ENCODE data around the gene CFAP73. TPM values are rescaled to one million over a fixed set of nuclear protein-coding genes. Genes with fewer than 3 reads are reported as not detected.
A peak's percentile ranks its signal among the peaks of the same experiment; 100 is the strongest.

Gene CFAP73
- total and polyA plus RNA-seq, 2 of the 8 experiments (the other 6 are each of a cell fraction or from before 2014, with no cell fraction given): 0.45 to 0.56 TPM

DNA sequence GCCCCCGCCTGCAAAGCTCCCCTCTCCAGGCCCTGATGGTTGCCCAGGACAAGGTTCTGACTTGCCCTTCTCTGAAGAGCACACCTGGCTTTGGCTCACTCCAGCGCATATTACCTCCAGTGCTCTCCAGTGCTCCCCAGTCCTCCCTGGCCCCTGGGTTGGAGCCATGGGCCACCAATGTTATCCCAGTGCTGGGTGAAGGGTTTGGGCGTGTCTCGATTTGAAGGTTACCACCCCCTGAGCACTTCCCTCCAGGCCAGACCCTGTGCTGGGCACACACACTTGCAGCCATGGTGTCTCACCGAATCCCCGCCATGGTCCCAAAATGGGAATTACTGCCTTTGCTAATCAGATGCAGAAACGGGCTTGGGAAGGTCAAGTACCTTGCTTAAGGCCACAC, 47.1 kb downstream of the CFAP73 start:
- no peak overlapping the region for H2AFZ ChIP-seq (ENCODE audit: low read length)
- no peaks in the 10 kb centered on the region for H4K20me1 ChIP-seq (replicated peaks in 1 of 2; ENCODE audit: control insufficient read depth in 1 of 2, insufficient read depth in 2 of 2, low read length in 2 of 2)
- H3K9ac ChIP-seq (replicated peaks in 1 of 4; ENCODE audit: extremely low read depth in 1 of 4, low read depth in 3 of 4, low read length in 3 of 4): no peak overlapping the region
- no peak overlapping the region for H2BK120ac ChIP-seq (replicated peaks; ENCODE audit: low read depth, low read length)
- no peak overlapping the region for H3K4me2 ChIP-seq (ENCODE audit: insufficient read depth in 1 of 2, low read depth in 2 of 2, low read length in 2 of 2)
- no peak overlapping the region for H2BK5ac ChIP-seq (ENCODE audit: low read depth, low read length)
- H3K4me1 ChIP-seq (replicated peaks in 1 of 4; ENCODE audit: control insufficient read depth in 3 of 4, insufficient read depth in 4 of 4, low read length in 3 of 4): peaks cover 0 to 5% (median 0%) of the 10 kb centered on the region in 4 experiments; a peak in 2 of 7 replicates
- H3K18ac ChIP-seq (ENCODE audit: extremely low read depth, low read length): peak overlapping the region; percentile 7
- ChIA-PET CTCF (ENCODE audit: partially characterized antibody) (interaction anchor here (0.9 to 1.9 kb wide), 13 partner anchors 11 to 229 kb away, joined by 3 to 10 read pairs (median 3); no protein-coding TSS in a partner anchor), POLR2A (ENCODE audit: partially characterized antibody) (interaction anchor here (0.9 to 3.5 kb wide), 5 partner anchors 11 to 25 kb away, joined by 3 to 30 read pairs (median 5); partner anchors contain the start of genes DDX54, RITA1 and TPCN1)
- H3K23me2 ChIP-seq (ENCODE audit: low read depth, low read length): no peaks in the 10 kb centered on the region
- 73% methylated on average over 7 of the region's 7 CpGs; no CpG with 5 or more reads in 1 of the 2 experiments for WGBS, 2 experiments (ENCODE audit: extremely low coverage in 1 of 2, insufficient coverage in 1 of 2, insufficient read length in 1 of 2, insufficient replicate concordance in 2 of 2, low coverage in 1 of 2, low lambda C conversion rate in 2 of 2, missing lambda C conversion rate in 1 of 2)
- H2BK12ac ChIP-seq (ENCODE audit: low read depth, low read length): 0 out of 2 replicates have a peak overlapping the region, but pooled peaks have one; percentile 60
- H4K5ac ChIP-seq (ENCODE audit: insufficient read length, low read depth, low read length): no peak overlapping the region
- H2BK15ac ChIP-seq (ENCODE audit: low read length): no peak overlapping the region
- H3K36me3 ChIP-seq (ENCODE audit: control insufficient read depth in 2 of 4, insufficient read depth in 4 of 4, low read length in 3 of 4): peaks cover 0 to 6% (median 2%) of the 10 kb centered on the region in 4 experiments; a peak in 3 of 8 replicates
- H3K79me1 ChIP-seq (ENCODE audit: low read depth, low read length): no peaks in the 10 kb centered on the region
- H4K8ac ChIP-seq (ENCODE audit: extremely low read depth, insufficient read depth, low read length): no peak overlapping the region
- no peak overlapping the region for H3K4ac ChIP-seq (replicated peaks; ENCODE audit: insufficient read length, low read depth, low read length)
- H3K14ac ChIP-seq (ENCODE audit: insufficient read length): no peak overlapping the region
- H3K9me3 ChIP-seq (ENCODE audit: insufficient read depth in 2 of 2, low read depth in 1 of 2, low read length in 1 of 2): no peaks in the 10 kb centered on the region
- DNase-seq (ENCODE audit: low read depth in 1 of 2, low spot score in 2 of 2): no peak
- no peak overlapping the region for H3K27ac ChIP-seq (ENCODE audit: low read depth, low read length)
- no peak overlapping the region for H3K4me3 ChIP-seq (ENCODE audit: extremely low read depth in 1 of 4, insufficient read depth in 2 of 4, low read depth in 3 of 4, low read length in 4 of 4)
- no peak overlapping the region for H2BK20ac ChIP-seq (ENCODE audit: low read length)
- H3K23ac ChIP-seq (ENCODE audit: insufficient read length): no peak overlapping the region
- H3K27me3 ChIP-seq (replicated peaks in 1 of 4; ENCODE audit: control insufficient read depth in 3 of 4, extremely low read depth in 1 of 4, insufficient read depth in 3 of 4, low read length in 3 of 4): no peaks in the 10 kb centered on the region
- H3K79me2 ChIP-seq (ENCODE audit: control insufficient read depth in 1 of 2, insufficient read depth in 2 of 2, low read length in 2 of 2): no peaks in the 10 kb centered on the region
- no peak overlapping the region for H2AK5ac ChIP-seq (ENCODE audit: low read depth, low read length)
- TF ChIP-seq SIN3A (conservative IDR thresholded peaks at IDR 0.05 in 1 of 2, IDR thresholded peaks at IDR 0.05 in 1 of 2; ENCODE audit: low read depth in 1 of 2, low read length in 2 of 2): no peak
- no peak for TF ChIP-seq CBX5 (IDR thresholded peaks at IDR 0.05; ENCODE audit: low read depth, low read length)
- TF ChIP-seq NANOG (IDR thresholded peaks at IDR 0.05; ENCODE audit: insufficient read depth, low read depth, low read length, poor library complexity, severe bottlenecking): no peak
- no peak for TF ChIP-seq RFX5 (IDR thresholded peaks at IDR 0.05; ENCODE audit: borderline replicate concordance, low read depth, low read length)
- TF ChIP-seq CREB1 (IDR thresholded peaks at IDR 0.05): no peak
- no peak overlapping the region for H4K91ac ChIP-seq (replicated peaks; ENCODE audit: insufficient read length, low read length)
- FAIRE-seq: no peak
- H3K56ac ChIP-seq (replicated peaks; ENCODE audit: insufficient read length, low read depth, low read length): no peak overlapping the region

Data from H1 (cell line).